ENCODE measurements around the gene CASP10. TPM values are rescaled to one million over a fixed set of nuclear protein-coding genes. Genes with fewer than 3 reads are reported as not detected.
"Not testable (repeated sequence)": the region's sequence is repeated elsewhere in the genome, so short reads cannot be mapped to it uniquely, and the experiment has no call there.

Gene CASP10
- total and polyA plus RNA-seq, 3 donors from 2014 or later = 2.4 to 10.4 (median 5.2) TPM

DNA sequence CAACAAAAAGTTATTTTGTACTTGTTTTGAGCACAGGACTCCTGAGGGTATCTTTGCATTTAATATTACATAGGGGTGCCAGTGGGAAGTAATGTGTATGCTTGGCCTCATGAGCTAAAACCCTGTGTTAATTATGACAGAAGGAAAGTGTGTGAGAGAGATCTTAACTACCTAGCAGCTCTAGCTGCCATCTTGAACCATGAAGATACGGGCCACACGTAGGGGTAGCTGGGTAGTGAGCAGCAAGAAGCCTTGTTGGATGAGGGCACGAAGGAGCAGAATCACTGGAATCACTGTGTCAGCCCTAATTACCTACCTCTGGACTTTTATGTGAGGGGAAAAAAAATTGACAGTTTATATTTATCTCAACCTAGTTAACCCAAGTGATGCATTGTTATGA is 15.4 kb upstream of the CASP10 start:
- H3K4me3 ChIP-seq = no peak overlapping the region
- no peak overlapping the region for H3K27ac ChIP-seq
- H3K27me3 ChIP-seq = no peaks in the 10 kb centered on the region
- H3K36me3 ChIP-seq (ENCODE audit: low read depth, missing control alignments) = no peaks in the 10 kb centered on the region
- H3K4me1 ChIP-seq = no peaks in the 10 kb centered on the region
- no peak for DNase-seq
- no peaks in the 10 kb centered on the region for H3K9me3 ChIP-seq
- 91 to 92% methylated on average over 3 of the region's 3 CpGs for WGBS, 2 donors
- no peak for TF ChIP-seq POLR2A (IDR thresholded peaks at IDR 0.05)
- no peak for TF ChIP-seq CTCF (IDR thresholded peaks at IDR 0.05)
- intact Hi-C loops (cut with DNase I; ENCODE audit: low total_unique reads) = no loop called here

DNA sequence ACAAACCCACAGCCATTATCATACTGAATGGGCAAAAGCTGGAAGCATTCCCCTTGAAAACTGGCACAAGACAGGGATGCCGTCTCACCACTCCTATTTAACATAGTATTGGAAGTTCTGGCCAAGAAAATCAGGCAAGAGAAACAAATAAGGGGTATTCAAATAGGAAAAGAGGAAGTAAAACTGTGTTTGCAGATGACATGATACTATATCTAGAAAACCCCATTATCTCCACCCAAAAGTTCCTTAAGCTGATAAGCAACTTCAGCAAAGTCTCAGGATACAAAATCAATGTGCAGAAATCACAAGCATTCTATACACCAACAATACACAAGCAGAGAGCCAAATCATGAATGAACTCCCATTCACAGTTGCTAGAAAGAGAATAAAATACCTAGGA is 14.4 kb upstream of the CASP10 start:
- intact Hi-C loops (cut with DNase I; ENCODE audit: low total_unique reads); H3K4me3 ChIP-seq; H3K4me1 ChIP-seq; H3K36me3 ChIP-seq (ENCODE audit: low read depth, missing control alignments); H3K27ac ChIP-seq; DNase-seq; H3K9me3 ChIP-seq; H3K27me3 ChIP-seq: not testable (repeated sequence)
- WGBS, 2 donors = 92 to 94% methylated on average over 1 of the region's 1 CpG

- Histone ChIP-seq H3K27me3 (no peaks in the 10 kb centered on the region), H3K4me3 (no peak overlapping the region), H3K4me1 (no peaks in the 10 kb centered on the region), H3K36me3 (ENCODE audit: low read depth, missing control alignments) (no peaks in the 10 kb centered on the region), H3K27ac (no peak overlapping the region), H3K9me3 (no peaks in the 10 kb centered on the region)
- intact Hi-C loops (cut with DNase I; ENCODE audit: low total_unique reads) = no loop called here
- TF ChIP-seq CTCF (IDR thresholded peaks at IDR 0.05) (no peak), POLR2A (IDR thresholded peaks at IDR 0.05) (no peak)
- 73 to 87% methylated on average over 6 of the region's 6 CpGs for WGBS, 2 donors
- DNase-seq = no peak
Observed at GRCh38 chr2:201171259-201171814, 11.6 kb upstream of the CASP10 start.

- intact Hi-C loops (cut with DNase I; ENCODE audit: low total_unique reads) = no loop called here
Observed at GRCh38 chr2:201172279-201172678, 10.7 kb upstream of the CASP10 start.

GRCh38 chr2:201174687-201175086 is 8.3 kb upstream of the CASP10 start:
- Histone ChIP-seq H3K27me3 (no peaks in the 10 kb centered on the region), H3K4me3 (no peak overlapping the region), H3K4me1 (no peaks in the 10 kb centered on the region), H3K9me3 (no peaks in the 10 kb centered on the region), H3K36me3 (ENCODE audit: low read depth, missing control alignments) (no peaks in the 10 kb centered on the region), H3K27ac (no peak overlapping the region)
- TF ChIP-seq POLR2A (IDR thresholded peaks at IDR 0.05) = no peak
- no peak for TF ChIP-seq CTCF (IDR thresholded peaks at IDR 0.05)
- WGBS, 2 donors = 50 to 58% methylated on average over 1 of the region's 1 CpG
- DNase-seq = no peak
- intact Hi-C loops (cut with DNase I; ENCODE audit: low total_unique reads) = no loop called here

More at GRCh38 chr2:201172279-201172678, 10.7 kb upstream of the CASP10 start:
- DNase-seq = no peak
- Histone ChIP-seq H3K4me3 (no peak overlapping the region), H3K9me3 (no peaks in the 10 kb centered on the region), H3K36me3 (ENCODE audit: low read depth, missing control alignments) (no peaks in the 10 kb centered on the region), H3K4me1 (no peaks in the 10 kb centered on the region), H3K27me3 (no peaks in the 10 kb centered on the region), H3K27ac (no peak overlapping the region)
- whole genome bisulfite sequencing, 2 donors = 65 to 72% methylated on average over 2 of the region's 2 CpGs
- TF ChIP-seq CTCF (IDR thresholded peaks at IDR 0.05) (no peak), POLR2A (IDR thresholded peaks at IDR 0.05) (no peak)
